Activated T-cell treated with anti-CD3 and anti-CD28 coated beads, Interleukin-2, amount 50 U/mL, for 48 hours (primary cell): ENCODE data around the gene ALG3.
A peak's percentile ranks its signal among the peaks of the same experiment; 100 is the strongest.

Source experiments
- DNase-seq, 2 experiments: peaks; one replicate each; pipeline ENCODE4 v3.0.0-alpha.2; 2020

Gene ALG3

GRCh38 chr3:184259878-184260723 lies 11.3 kb upstream of the ALG3 start:
- peak in 1 of 2 experiments; percentile 60 for DNase-seq

GRCh38 chr3:184259396-184259877 lies 10.7 kb upstream of the ALG3 start:
- no peak for DNase-seq

GRCh38 chr3:184258926-184259325 lies 10.2 kb upstream of the ALG3 start:
- no peak for DNase-seq

GRCh38 chr3:184257083-184257915 lies 8.5 kb upstream of the ALG3 start:
- no peak for DNase-seq

- peak in 1 of 2 experiments; percentile 49 for DNase-seq
Observed at GRCh38 chr3:184255291-184256039, 6.7 kb upstream of the ALG3 start.

GRCh38 chr3:184250167-184250828 lies 1.5 kb upstream of the ALG3 start:
- DNase-seq, result peak; percentile 95 to 98

- peak; percentile 94 to 97 for DNase-seq
Observed at GRCh38 chr3:184249412-184250166, 827 bp upstream of the ALG3 start, which contains the start of gene EEF1AKMT4. TSS of gene EEF1AKMT4 (plus strand) at chr3:184249672. CDS start at chr3:184249695, 23 bp downstream.

- DNase-seq, result no peak
Observed at GRCh38 chr3:184242297-184242685, 6.5 kb downstream of the ALG3 start.

- DNase-seq, result peak; percentile 34 to 45
Observed at GRCh38 chr3:184241447-184242296, 7.1 kb downstream of the ALG3 start.

GRCh38 chr3:184241141-184241446 lies 7.7 kb downstream of the ALG3 start:
- DNase-seq, result no peak

- no peak for DNase-seq
Observed at GRCh38 chr3:184240384-184241140, 8.2 kb downstream of the ALG3 start.

- no peak for DNase-seq
Observed at GRCh38 chr3:184239708-184240107, 9.1 kb downstream of the ALG3 start.

- no peak for DNase-seq
Observed at GRCh38 chr3:184239221-184239620, 9.5 kb downstream of the ALG3 start.

GRCh38 chr3:184238246-184238818 lies 10.4 kb downstream of the ALG3 start:
- no peak for DNase-seq

GRCh38 chr3:184237807-184238206 lies 11.0 kb downstream of the ALG3 start:
- DNase-seq, result no peak

GRCh38 chr3:184237211-184237610 lies 11.6 kb downstream of the ALG3 start:
- no peak for DNase-seq

- no peak for DNase-seq
Observed at GRCh38 chr3:184236636-184237035, 12.1 kb downstream of the ALG3 start.

- no peak for DNase-seq
Observed at GRCh38 chr3:184236033-184236410, 12.7 kb downstream of the ALG3 start.

GRCh38 chr3:184235381-184236032 lies 13.3 kb downstream of the ALG3 start:
- DNase-seq, result no peak
